Uterus (tissue), 4 donors: ENCODE data around the gene RPL27A. TPM values are rescaled to one million over a fixed set of nuclear protein-coding genes. Genes with fewer than 3 reads are reported as not detected.

Experiments
- DNase-seq, 2 donors: peaks; one replicate each; pipeline ENCODE4 v3.0.0-alpha.2; 2019 to 2020
- H3K27ac ChIP-seq, 2 donors: fragments of 200-600 bp; sonication (generic); 1 replicate in 1 of 2; 2 replicates in 1 of 2; pipeline ENCODE4 v1.5.1; 2016 to 2018
- H3K27me3 ChIP-seq, 2 donors: fragments of 200-600 bp; sonication (generic); one replicate each; pipeline ENCODE4 v1.5.1; 2018 to 2019; ENCODE audit warnings: control low read depth in 1 of 2
- H3K36me3 ChIP-seq, 2 donors: fragments of 200-600 bp; sonication (generic); one replicate each; pipeline ENCODE4 v1.5.1; 2019; ENCODE audit warnings: control low read depth in 1 of 2
- H3K4me1 ChIP-seq, 2 donors: fragments of 200-600 bp; sonication (generic); one replicate each; pipeline ENCODE4 v1.5.1; 2018 to 2019; ENCODE audit warnings: control low read depth in 1 of 2
- H3K4me3 ChIP-seq, 2 donors: fragments of 200-600 bp; sonication (generic); 1 replicate in 1 of 2; 2 replicates in 1 of 2; pipeline ENCODE4 v1.5.1; 2018 to 2019; ENCODE audit warnings: mild to moderate bottlenecking in 1 of 2
- H3K9me3 ChIP-seq, 2 donors: fragments of 200-600 bp; sonication (generic); one replicate each; pipeline ENCODE4 v1.5.1; 2019; ENCODE audit warnings: control low read depth in 1 of 2
- CTCF ChIP-seq, 4 experiments: fragments of 200-600 bp in 2 of 4; fragments of 450-650 bp in 2 of 4; sonication (generic) in 2 of 4; IDR thresholded peaks; one replicate each; pipeline ENCODE4 v1.5.1; 2016 to 2019; ENCODE audit warnings: antibody characterized with exemption in 4 of 4, mild to moderate bottlenecking in 2 of 4, moderate library complexity in 1 of 4
- POLR2A ChIP-seq, 2 donors: fragments of 450-650 bp; IDR thresholded peaks; one replicate each; pipeline ENCODE4 v1.6.1; 2016; ENCODE audit warnings: antibody characterized with exemption in 2 of 2, mild to moderate bottlenecking in 1 of 2, moderate library complexity in 1 of 2
- intact Hi-C: fragments of 100-400 bp; cut with DNase I; formaldehyde crosslinking; loops from one replicate; pipeline ENCODE4 v1.15.1; 2023; ENCODE audit warnings: low total_unique reads
- total RNA-seq, 4 donors: library from RNA; depleted of rRNA in 3 of 4; stranded (reverse); fragments of >200 nt in 3 of 4; gene quantifications; one replicate each; pipeline versions ENCODE4 v1.1.0 to v1.2.4, GENCODE V29; 2014 to 2023
- donor health status: DM: yes; HTN: yes; CAD: no.

The RPL27A gene
- total RNA-seq, 4 donors from 2014 or later, result 505 to 3,151 (median 1,895) TPM

- Histone ChIP-seq H3K4me3 (no peak overlapping the region), H3K36me3 (no peaks in the 10 kb centered on the region), H3K9me3 (no peaks in the 10 kb centered on the region), H3K27me3 (no peaks in the 10 kb centered on the region), H3K27ac (peak overlapping the region in 1 of 2 donors; percentile 31), H3K4me1 (peaks cover 0 to 11% of the 10 kb centered on the region in 2 donors)
- TF ChIP-seq CTCF (IDR thresholded peaks at IDR 0.05) (no peak), POLR2A (IDR thresholded peaks at IDR 0.05) (no peak)
- intact Hi-C loops, result no loop called here
- no peak for DNase-seq
These were observed 9.0 kb downstream of the RPL27A start for GRCh38 chr11:8691601-8692000.

- Histone ChIP-seq H3K4me3 (no peak overlapping the region), H3K4me1 (peaks cover 0 to 11% of the 10 kb centered on the region in 2 donors), H3K27ac (peak overlapping the region in 1 of 2 donors; percentile 37), H3K27me3 (no peaks in the 10 kb centered on the region), H3K9me3 (no peaks in the 10 kb centered on the region), H3K36me3 (no peaks in the 10 kb centered on the region)
- TF ChIP-seq POLR2A (IDR thresholded peaks at IDR 0.05), result no peak
- TF ChIP-seq CTCF (IDR thresholded peaks at IDR 0.05), result no peak
- intact Hi-C loops, result no loop called here
- DNase-seq, result peak in 1 of 2 donors; percentile 2
These were observed 9.8 kb downstream of the RPL27A start for GRCh38 chr11:8692417-8692816.

GRCh38 chr11:8693010-8693551 is 10.5 kb downstream of the RPL27A start:
- Histone ChIP-seq H3K4me1 (peaks cover 0 to 9% of the 10 kb centered on the region in 2 donors), H3K9me3 (no peaks in the 10 kb centered on the region), H3K27me3 (no peaks in the 10 kb centered on the region), H3K4me3 (no peak overlapping the region), H3K36me3 (no peaks in the 10 kb centered on the region), H3K27ac (peak overlapping the region; percentile 52 to 60)
- TF ChIP-seq POLR2A (IDR thresholded peaks at IDR 0.05) (no peak), CTCF (IDR thresholded peaks at IDR 0.05) (no peak)
- intact Hi-C loops, result no loop called here
- DNase-seq, result peak; percentile 2 to 14

- no peaks in the 10 kb centered on the region for H3K9me3 ChIP-seq
- H3K27ac ChIP-seq, result peak overlapping the region; percentile 52 to 60
- no peak overlapping the region for H3K4me3 ChIP-seq
- H3K4me1 ChIP-seq, result peaks cover 0 to 7% of the 10 kb centered on the region in 2 donors
- intact Hi-C loops, result no loop called here
- no peaks in the 10 kb centered on the region for H3K36me3 ChIP-seq
- peak in 1 of 2 donors; percentile 10 for DNase-seq
- no peaks in the 10 kb centered on the region for H3K27me3 ChIP-seq
- TF ChIP-seq CTCF (IDR thresholded peaks at IDR 0.05) (no peak), POLR2A (IDR thresholded peaks at IDR 0.05) (no peak)
These were observed 11.0 kb downstream of the RPL27A start for GRCh38 chr11:8693555-8693954.

- peak overlapping the region; percentile 52 to 60 for H3K27ac ChIP-seq
- TF ChIP-seq POLR2A (IDR thresholded peaks at IDR 0.05), result no peak
- no peak for TF ChIP-seq CTCF (IDR thresholded peaks at IDR 0.05)
- H3K4me3 ChIP-seq, result no peak overlapping the region
- intact Hi-C loops, result no loop called here
- H3K4me1 ChIP-seq, result peaks cover 0 to 7% of the 10 kb centered on the region in 2 donors
- DNase-seq, result peak in 1 of 2 donors; percentile 13
- H3K36me3 ChIP-seq, result no peaks in the 10 kb centered on the region
- no peaks in the 10 kb centered on the region for H3K27me3 ChIP-seq
- no peaks in the 10 kb centered on the region for H3K9me3 ChIP-seq
These were observed 11.5 kb downstream of the RPL27A start for GRCh38 chr11:8694137-8694536.
